GM12891 (cell line): ENCODE data around the gene ITGA1.

Experiments
- POLR2A ChIP-seq: IDR thresholded peaks from 2 replicates; pipeline ENCODE4 v1.6.1; 2011; ENCODE audit warnings: low read depth, low read length, control low read depth
- POLR2AphosphoS5 ChIP-seq: IDR thresholded peaks from 2 replicates; pipeline ENCODE4 v1.6.1; 2011; ENCODE audit warnings: low read depth, low read length, control low read depth
- POU2F2 ChIP-seq: IDR thresholded peaks from 2 replicates; pipeline ENCODE4 v1.6.1; 2011; ENCODE audit warnings: low read depth, mild to moderate bottlenecking, control low read depth, low read length, moderate library complexity
- SPI1 ChIP-seq: IDR thresholded peaks from 2 replicates; pipeline ENCODE4 v1.6.1; 2011; ENCODE audit warnings: low read depth, low read length, control low read depth

GRCh38 chr5:52853650-52854049 lies 65.9 kb downstream of the ITGA1 start:
- no peak for TF ChIP-seq POLR2A
- TF ChIP-seq POLR2AphosphoS5: no peak
- TF ChIP-seq SPI1: no peak
- no peak for TF ChIP-seq POU2F2
